ENCODE data around the gene TMPRSS11E. TPM values are rescaled to one million over a fixed set of nuclear protein-coding genes. Genes with fewer than 3 reads are reported as not detected.

The TMPRSS11E gene
- total RNA-seq, 4 donors from 2014 or later, result 175 to 359 (median 271) TPM

DNA sequence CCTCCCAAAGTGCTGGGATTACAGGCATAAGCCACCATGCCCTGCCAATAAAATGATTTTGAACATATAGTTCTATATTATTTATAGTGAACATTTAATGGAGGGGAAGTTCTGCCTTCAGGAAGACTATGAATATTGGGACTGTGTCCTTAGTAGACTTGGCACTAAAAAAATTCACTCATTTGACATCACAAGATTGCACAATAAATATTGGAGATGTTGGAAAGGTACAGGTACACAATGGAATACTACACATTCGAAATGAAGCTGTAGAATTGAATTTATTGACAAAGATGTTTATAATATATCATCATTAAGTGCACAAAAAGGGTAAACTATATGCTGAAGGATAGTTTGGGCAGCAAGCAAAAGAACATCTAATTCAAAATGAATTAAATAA is 13.0 kb upstream of the TMPRSS11E start:
- no peak overlapping the region for H3K4me3 ChIP-seq
- H3K27ac ChIP-seq, result peak overlapping the region in 1 of 4 donors; percentile 65
- peaks cover 0 to 8% (median 0%) of the 10 kb centered on the region in 3 donors for H3K4me1 ChIP-seq
- no peaks in the 10 kb centered on the region for H3K27me3 ChIP-seq
- intact Hi-C loops (cut with DNase I), result no loop called here
- TF ChIP-seq POLR2A (IDR thresholded peaks at IDR 0.05) (no peak), CTCF (IDR thresholded peaks at IDR 0.05) (no peak)
- no peak for DNase-seq
- H3K36me3 ChIP-seq, result no peaks in the 10 kb centered on the region
- H3K9me3 ChIP-seq, result no peaks in the 10 kb centered on the region
- 61 to 70% methylated on average over 1 of the region's 1 CpG for WGBS, 2 donors

DNA sequence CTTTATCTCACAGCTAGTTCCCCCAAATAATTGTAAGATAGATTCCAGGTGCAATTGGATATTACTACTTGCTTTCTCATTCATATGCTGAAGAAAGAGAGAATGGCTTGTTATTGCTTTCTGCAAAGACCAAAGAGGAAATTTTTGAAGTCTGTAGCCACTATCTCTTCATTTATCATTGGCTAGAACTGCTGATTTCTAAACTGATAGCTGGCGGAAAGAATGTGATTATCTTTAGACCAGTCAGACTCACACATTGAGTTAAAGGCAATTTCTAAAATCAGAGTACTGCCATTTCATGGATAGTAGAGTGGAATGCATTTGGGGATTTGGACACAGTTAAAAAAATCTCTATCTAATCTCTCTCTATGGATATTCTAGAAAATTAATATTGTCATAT is 12.4 kb upstream of the TMPRSS11E start:
- Histone ChIP-seq H3K27ac (no peak overlapping the region), H3K4me1 (peaks cover 0 to 11% (median 0%) of the 10 kb centered on the region in 3 donors), H3K36me3 (no peaks in the 10 kb centered on the region), H3K4me3 (no peak overlapping the region), H3K9me3 (no peaks in the 10 kb centered on the region), H3K27me3 (no peaks in the 10 kb centered on the region)
- DNase-seq, result no peak
- 73 to 75% methylated on average over 1 of the region's 1 CpG for WGBS, 2 donors
- no peak for TF ChIP-seq CTCF (IDR thresholded peaks at IDR 0.05)
- TF ChIP-seq POLR2A (IDR thresholded peaks at IDR 0.05), result no peak
- intact Hi-C loops (cut with DNase I), result no loop called here

- Histone ChIP-seq H3K4me3 (no peak overlapping the region), H3K27ac (no peak overlapping the region), H3K9me3 (no peaks in the 10 kb centered on the region), H3K36me3 (no peaks in the 10 kb centered on the region), H3K4me1 (peaks cover 0 to 8% (median 0%) of the 10 kb centered on the region in 3 donors), H3K27me3 (no peaks in the 10 kb centered on the region)
- no peak for DNase-seq
- TF ChIP-seq POLR2A (IDR thresholded peaks at IDR 0.05) (no peak), CTCF (IDR thresholded peaks at IDR 0.05) (no peak)
- intact Hi-C loops (cut with DNase I), result no loop called here
Measured at GRCh38 chr4:68445111-68445510, 2.2 kb upstream of the TMPRSS11E start.

GRCh38 chr4:68451246-68452211 is 4.3 kb downstream of the TMPRSS11E start:
- H3K27ac ChIP-seq, result peak overlapping the region; percentile 26 to 52 (median 49)
- intact Hi-C loops (cut with DNase I), result no loop called here
- H3K36me3 ChIP-seq, result no peaks in the 10 kb centered on the region
- no peaks in the 10 kb centered on the region for H3K27me3 ChIP-seq
- peaks cover 0 to 29% (median 3%) of the 10 kb centered on the region in 3 donors for H3K4me1 ChIP-seq
- TF ChIP-seq POLR2A (IDR thresholded peaks at IDR 0.05), result no peak
- TF ChIP-seq CTCF (IDR thresholded peaks at IDR 0.05), result no peak
- DNase-seq, result no peak
- H3K4me3 ChIP-seq, result peak overlapping the region; percentile 4 to 31 (median 17)
- no peaks in the 10 kb centered on the region for H3K9me3 ChIP-seq

- DNase-seq, result no peak
- intact Hi-C loops (cut with DNase I), result no loop called here
- Histone ChIP-seq H3K27ac (no peak overlapping the region), H3K36me3 (no peaks in the 10 kb centered on the region), H3K27me3 (no peaks in the 10 kb centered on the region), H3K4me1 (peaks cover 0 to 12% (median 0%) of the 10 kb centered on the region in 3 donors), H3K4me3 (no peak overlapping the region), H3K9me3 (no peaks in the 10 kb centered on the region)
- WGBS, 2 donors, result 63 to 77% methylated on average over 7 of the region's 7 CpGs
- TF ChIP-seq CTCF (IDR thresholded peaks at IDR 0.05) (no peak), POLR2A (IDR thresholded peaks at IDR 0.05) (no peak)
Measured at GRCh38 chr4:68460085-68460484, 12.8 kb downstream of the TMPRSS11E start.
